IMR-90 (cell line): ENCODE data around the gene KNTC1.

Source experiments
- RFX5 ChIP-seq: IDR thresholded peaks from 2 replicates; pipeline ENCODE4 v1.8.0; 2012; ENCODE audit warnings: low read depth, mild to moderate bottlenecking, low read length, moderate library complexity
- TF ChIP-seq, protein P1 (sequence below): conservative IDR thresholded peaks from 2 replicates; pipeline ENCODE4 v1.5.1; 2012; ENCODE audit warnings: mild to moderate bottlenecking, low read depth, low read length, improper control_type of control experiment

GRCh38 chr12:122558745-122559641, 31.9 kb downstream of the KNTC1 start:
- no peak for TF ChIP-seq RFX5
- TF ChIP-seq, protein P1, sequence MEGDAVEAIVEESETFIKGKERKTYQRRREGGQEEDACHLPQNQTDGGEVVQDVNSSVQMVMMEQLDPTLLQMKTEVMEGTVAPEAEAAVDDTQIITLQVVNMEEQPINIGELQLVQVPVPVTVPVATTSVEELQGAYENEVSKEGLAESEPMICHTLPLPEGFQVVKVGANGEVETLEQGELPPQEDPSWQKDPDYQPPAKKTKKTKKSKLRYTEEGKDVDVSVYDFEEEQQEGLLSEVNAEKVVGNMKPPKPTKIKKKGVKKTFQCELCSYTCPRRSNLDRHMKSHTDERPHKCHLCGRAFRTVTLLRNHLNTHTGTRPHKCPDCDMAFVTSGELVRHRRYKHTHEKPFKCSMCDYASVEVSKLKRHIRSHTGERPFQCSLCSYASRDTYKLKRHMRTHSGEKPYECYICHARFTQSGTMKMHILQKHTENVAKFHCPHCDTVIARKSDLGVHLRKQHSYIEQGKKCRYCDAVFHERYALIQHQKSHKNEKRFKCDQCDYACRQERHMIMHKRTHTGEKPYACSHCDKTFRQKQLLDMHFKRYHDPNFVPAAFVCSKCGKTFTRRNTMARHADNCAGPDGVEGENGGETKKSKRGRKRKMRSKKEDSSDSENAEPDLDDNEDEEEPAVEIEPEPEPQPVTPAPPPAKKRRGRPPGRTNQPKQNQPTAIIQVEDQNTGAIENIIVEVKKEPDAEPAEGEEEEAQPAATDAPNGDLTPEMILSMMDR = no peak
